ENCODE measurements around the gene C5.

Gene C5

DNA sequence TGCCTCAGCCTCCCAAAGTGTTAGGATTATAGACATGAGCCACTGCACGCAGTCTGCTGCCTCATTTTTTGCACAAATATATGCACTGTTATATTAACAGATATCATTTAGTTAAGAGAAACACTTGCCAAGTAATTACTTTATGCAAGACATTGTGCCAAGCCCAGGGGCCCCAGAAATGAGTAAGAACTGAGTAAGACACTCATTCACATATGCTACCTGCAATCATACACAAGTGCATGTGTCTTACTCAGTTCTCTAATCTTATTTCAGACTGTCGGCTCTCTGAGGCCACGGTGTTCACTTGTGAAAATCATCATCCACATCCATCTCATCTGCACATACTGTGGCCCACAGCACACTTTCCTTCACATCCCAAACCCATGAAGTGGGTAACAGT lies 139.4 kb downstream of the C5 start:
- no peak for DNase-seq

GRCh38 chr9:120909904-120910303 lies 140.2 kb downstream of the C5 start:
- DNase-seq: no peak

- no peak for DNase-seq
These were observed 144.5 kb downstream of the C5 start for GRCh38 chr9:120905315-120906164.

DNA sequence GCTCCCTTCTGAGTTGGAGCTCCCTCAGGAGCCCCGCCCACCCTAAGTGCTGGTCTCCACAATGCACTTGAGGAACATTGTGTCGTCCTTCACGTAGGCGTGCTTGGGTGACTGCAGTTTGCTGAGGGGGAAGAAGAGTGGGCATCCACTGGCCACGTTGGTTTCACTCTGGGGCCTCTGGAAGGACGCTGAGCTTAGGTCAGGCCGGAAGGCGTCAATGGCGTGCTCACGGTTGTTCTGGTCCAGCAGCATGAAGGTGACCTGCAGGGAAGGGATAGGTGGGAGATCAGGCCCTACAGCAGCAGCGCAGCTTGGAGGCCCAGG lies 145.1 kb downstream of the C5 start:
- DNase-seq: no peak

DNA sequence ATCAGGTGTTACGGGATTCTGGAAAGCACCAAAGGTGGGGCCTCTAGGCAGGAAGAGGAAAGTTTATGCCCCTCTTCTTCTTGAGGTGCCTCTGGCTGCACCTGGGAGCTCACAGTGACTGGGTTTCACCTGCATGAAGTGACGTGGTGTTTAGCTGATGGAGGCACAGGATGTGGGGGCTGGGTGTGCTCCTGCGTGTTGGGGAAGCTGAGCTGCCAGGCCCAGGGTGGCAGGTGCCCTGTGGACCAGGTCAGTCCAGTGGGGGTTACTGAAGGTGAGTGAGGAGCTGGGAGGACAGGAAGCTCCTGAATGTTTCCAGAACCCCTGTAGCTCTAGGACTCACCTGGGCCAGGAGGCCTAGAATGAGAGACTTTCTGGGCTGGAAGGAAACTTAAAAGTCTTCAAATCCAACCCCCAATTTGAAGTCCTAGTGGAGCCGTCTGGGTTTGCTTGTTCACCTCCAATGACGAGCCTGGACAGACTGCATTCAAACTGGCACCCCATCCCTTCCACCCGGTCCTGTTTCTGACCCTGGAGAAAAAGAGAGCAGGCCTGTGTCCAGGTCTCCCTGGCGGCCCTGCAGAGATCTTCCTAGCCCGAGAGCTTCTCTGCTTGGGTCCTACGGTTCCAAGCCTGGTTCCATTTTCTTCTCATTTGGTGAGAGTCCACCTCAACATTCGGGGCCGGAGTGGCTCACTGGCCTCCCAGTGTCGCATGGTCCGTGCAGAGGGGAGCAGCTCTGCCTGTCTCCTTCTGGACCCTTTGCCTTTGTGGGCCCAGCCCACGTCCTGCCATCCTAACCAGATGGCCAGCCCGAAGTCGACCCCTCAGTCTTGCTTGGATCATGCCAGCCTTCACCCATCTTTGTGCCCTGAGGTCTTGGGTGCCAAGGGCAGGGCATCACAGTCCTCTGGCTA lies 145.8 kb downstream of the C5 start:
- no peak for DNase-seq

- no peak for DNase-seq
These were observed 147.2 kb downstream of the C5 start for GRCh38 chr9:120902569-120903535.

All from right kidney (tissue), 1 donor.